ENCODE data around the gene P2RX3. TPM values are rescaled to one million over a fixed set of nuclear protein-coding genes. Genes with fewer than 3 reads are reported as not detected.
"Not testable (repeated sequence)": the region's sequence is repeated elsewhere in the genome, so short reads cannot be mapped to it uniquely, and the experiment has no call there.

Gene P2RX3
- total RNA-seq, result not detected

DNA sequence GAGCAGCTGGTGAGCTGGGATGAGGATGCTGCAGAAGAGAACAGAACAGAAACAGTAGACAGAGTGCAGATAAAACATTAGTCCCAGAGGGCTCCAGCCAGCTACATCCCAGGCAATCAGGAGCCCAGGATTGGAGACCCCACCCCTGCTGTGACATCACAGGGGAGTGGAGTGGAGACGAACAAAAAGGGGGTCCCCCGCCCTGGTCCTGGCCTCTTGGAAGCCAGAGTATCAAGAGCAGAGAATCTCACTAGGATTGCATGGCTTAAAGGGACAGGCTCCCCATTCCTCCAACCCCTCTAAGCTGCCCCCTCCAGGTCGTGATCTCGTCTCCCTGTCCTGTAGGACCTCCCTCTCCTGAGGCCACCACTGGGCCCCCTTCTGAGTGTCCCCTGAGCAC lies at the start of gene P2RX3:
Gene P2RX3 (plus strand): TSS at position 211 of the 400 bp plus-strand sequence. CDS start 199 bp downstream, outside the sequence.
- no peak within 1 kb of the TSS for H3K4me3 ChIP-seq (ENCODE audit: low read length)
- no peaks in the 10 kb centered on the region for H3K27me3 ChIP-seq (ENCODE audit: insufficient read depth, low read length)
- H3K9me3 ChIP-seq (ENCODE audit: low read depth, low read length), result no peaks in the 10 kb centered on the region
- H3K4me1 ChIP-seq (ENCODE audit: insufficient read depth, low read length), result peaks cover 28% of the 10 kb centered on the region

GRCh38 chr11:57288771-57289579 lies 49.2 kb upstream of the P2RX3 start:
- Histone ChIP-seq H3K4me3 (ENCODE audit: low read length) (no peak overlapping the region), H3K27me3 (ENCODE audit: insufficient read depth, low read length) (no peaks in the 10 kb centered on the region), H3K9me3 (ENCODE audit: low read depth, low read length) (no peaks in the 10 kb centered on the region), H3K4me1 (ENCODE audit: insufficient read depth, low read length) (no peaks in the 10 kb centered on the region)

- Histone ChIP-seq H3K9me3 (ENCODE audit: low read depth, low read length) (no peaks in the 10 kb centered on the region), H3K4me3 (ENCODE audit: low read length) (no peak overlapping the region), H3K4me1 (ENCODE audit: insufficient read depth, low read length) (no peaks in the 10 kb centered on the region), H3K27me3 (ENCODE audit: insufficient read depth, low read length) (no peaks in the 10 kb centered on the region)
Measured at GRCh38 chr11:57290288-57290687, 47.9 kb upstream of the P2RX3 start.

- H3K4me1 ChIP-seq (ENCODE audit: insufficient read depth, low read length), result no peaks in the 10 kb centered on the region
- no peak overlapping the region for H3K4me3 ChIP-seq (ENCODE audit: low read length)
Measured at GRCh38 chr11:57294225-57295131, 43.7 kb upstream of the P2RX3 start.

DNA sequence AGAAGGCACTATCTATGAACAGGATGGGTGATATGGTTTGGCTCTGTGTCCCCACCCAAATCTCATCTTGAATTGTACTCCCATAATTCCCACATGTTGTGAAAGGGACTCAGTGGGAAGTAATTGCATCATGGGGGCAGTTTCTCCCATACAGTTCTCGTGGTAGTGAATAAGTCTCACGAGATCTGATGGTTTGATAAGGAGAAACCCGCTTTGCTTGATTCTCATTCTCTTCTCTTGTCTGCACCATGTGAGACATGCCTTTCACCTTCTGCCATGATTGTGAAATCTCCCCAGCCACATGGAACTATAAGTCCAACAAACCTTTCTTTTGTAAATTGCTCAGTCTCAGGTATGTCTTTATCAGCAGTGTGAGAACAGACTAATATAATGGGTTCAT lies 41.9 kb upstream of the P2RX3 start:
- H3K4me1 ChIP-seq (ENCODE audit: insufficient read depth, low read length); H3K27me3 ChIP-seq (ENCODE audit: insufficient read depth, low read length); H3K4me3 ChIP-seq (ENCODE audit: low read length); H3K9me3 ChIP-seq (ENCODE audit: low read depth, low read length): not testable (repeated sequence)

More at GRCh38 chr11:57294225-57295131, 43.7 kb upstream of the P2RX3 start:
- Histone ChIP-seq H3K27me3 (ENCODE audit: insufficient read depth, low read length) (no peaks in the 10 kb centered on the region), H3K9me3 (ENCODE audit: low read depth, low read length) (no peaks in the 10 kb centered on the region)

GRCh38 chr11:57297221-57297620 lies 40.9 kb upstream of the P2RX3 start:
- H3K27me3 ChIP-seq (ENCODE audit: insufficient read depth, low read length), result no peaks in the 10 kb centered on the region
- no peak overlapping the region for H3K4me3 ChIP-seq (ENCODE audit: low read length)
- H3K9me3 ChIP-seq (ENCODE audit: low read depth, low read length), result no peaks in the 10 kb centered on the region
- H3K4me1 ChIP-seq (ENCODE audit: insufficient read depth, low read length), result no peaks in the 10 kb centered on the region

DNA sequence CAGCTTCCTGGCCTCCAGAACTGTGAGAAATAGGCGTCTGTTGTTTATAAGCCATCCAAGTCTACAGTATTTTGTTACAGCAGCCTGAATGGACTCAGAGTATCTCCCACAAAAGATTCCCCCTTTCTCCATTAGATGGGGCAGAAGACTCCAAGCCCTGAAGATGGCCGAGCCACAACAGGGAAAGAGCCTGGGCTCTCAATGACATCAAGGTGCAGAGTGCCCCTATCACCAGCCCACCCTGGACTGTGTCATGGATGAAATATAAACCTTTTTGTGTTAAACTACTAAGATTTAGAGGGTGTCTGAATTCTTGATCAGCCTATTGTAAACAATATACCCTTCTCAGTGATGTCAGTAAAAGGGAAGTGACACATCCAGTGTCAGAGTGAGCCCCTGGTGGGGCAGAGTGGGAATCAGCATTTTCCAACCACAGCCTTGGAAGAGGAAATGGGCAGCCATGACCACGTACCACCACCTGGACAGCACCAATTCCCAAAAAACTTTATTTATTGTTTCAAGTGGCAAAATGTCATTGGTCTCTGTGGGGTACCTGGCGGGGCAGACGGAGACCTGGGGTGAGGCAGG lies 38.9 kb upstream of the P2RX3 start:
- Histone ChIP-seq H3K4me1 (ENCODE audit: insufficient read depth, low read length) (no peaks in the 10 kb centered on the region), H3K27me3 (ENCODE audit: insufficient read depth, low read length) (no peaks in the 10 kb centered on the region), H3K9me3 (ENCODE audit: low read depth, low read length) (no peaks in the 10 kb centered on the region), H3K4me3 (ENCODE audit: low read length) (no peak overlapping the region)

GRCh38 chr11:57300785-57301184 lies 37.4 kb upstream of the P2RX3 start:
- no peaks in the 10 kb centered on the region for H3K4me1 ChIP-seq (ENCODE audit: insufficient read depth, low read length)
- no peaks in the 10 kb centered on the region for H3K9me3 ChIP-seq (ENCODE audit: low read depth, low read length)
- H3K27me3 ChIP-seq (ENCODE audit: insufficient read depth, low read length), result no peaks in the 10 kb centered on the region
- no peak overlapping the region for H3K4me3 ChIP-seq (ENCODE audit: low read length)

- Histone ChIP-seq H3K4me1 (ENCODE audit: insufficient read depth, low read length) (no peaks in the 10 kb centered on the region), H3K27me3 (ENCODE audit: insufficient read depth, low read length) (no peaks in the 10 kb centered on the region), H3K9me3 (ENCODE audit: low read depth, low read length) (no peaks in the 10 kb centered on the region), H3K4me3 (ENCODE audit: low read length) (no peak overlapping the region)
Measured at GRCh38 chr11:57301711-57302423, 36.3 kb upstream of the P2RX3 start.

- no peaks in the 10 kb centered on the region for H3K27me3 ChIP-seq (ENCODE audit: insufficient read depth, low read length)
- no peaks in the 10 kb centered on the region for H3K9me3 ChIP-seq (ENCODE audit: low read depth, low read length)
- H3K4me1 ChIP-seq (ENCODE audit: insufficient read depth, low read length), result no peaks in the 10 kb centered on the region
- H3K4me3 ChIP-seq (ENCODE audit: low read length), result no peak overlapping the region
Measured at GRCh38 chr11:57302489-57302888, 35.7 kb upstream of the P2RX3 start.

- Histone ChIP-seq H3K9me3 (ENCODE audit: low read depth, low read length) (no peaks in the 10 kb centered on the region), H3K4me3 (ENCODE audit: low read length) (no peak overlapping the region), H3K4me1 (ENCODE audit: insufficient read depth, low read length) (no peaks in the 10 kb centered on the region), H3K27me3 (ENCODE audit: insufficient read depth, low read length) (no peaks in the 10 kb centered on the region)
Measured at GRCh38 chr11:57303280-57303989, 34.7 kb upstream of the P2RX3 start.

DNA sequence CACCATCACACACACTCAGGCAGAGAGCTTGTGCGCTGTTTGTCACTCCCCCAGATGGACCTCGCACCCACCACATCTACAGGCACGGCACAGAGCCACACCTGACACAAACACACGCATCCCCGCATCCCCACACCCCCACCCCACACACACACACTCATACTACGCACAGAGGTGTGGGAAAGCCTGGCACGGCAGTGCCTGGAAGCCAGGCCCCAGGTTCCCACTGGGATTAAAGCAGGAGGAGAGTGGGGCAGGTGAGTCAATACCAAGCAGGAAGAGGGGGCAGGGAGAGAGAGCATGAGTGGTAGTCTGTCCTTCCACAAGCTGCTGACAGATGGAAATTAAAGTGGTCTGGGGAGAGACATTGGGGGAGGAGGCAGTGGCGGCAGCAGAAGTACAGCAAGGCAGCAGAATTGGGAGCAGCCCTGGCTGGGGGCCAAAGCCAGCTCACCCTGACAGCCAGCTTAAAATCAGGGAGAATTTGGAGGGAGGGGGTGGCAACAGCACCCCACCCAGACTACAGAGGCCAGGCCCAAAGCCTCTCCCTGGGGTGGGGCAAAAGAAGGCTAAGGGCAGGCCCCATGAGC lies 34.1 kb upstream of the P2RX3 start:
- no peaks in the 10 kb centered on the region for H3K9me3 ChIP-seq (ENCODE audit: low read depth, low read length)
- no peak overlapping the region for H3K4me3 ChIP-seq (ENCODE audit: low read length)
- no peaks in the 10 kb centered on the region for H3K27me3 ChIP-seq (ENCODE audit: insufficient read depth, low read length)
- no peaks in the 10 kb centered on the region for H3K4me1 ChIP-seq (ENCODE audit: insufficient read depth, low read length)

- Histone ChIP-seq H3K27me3 (ENCODE audit: insufficient read depth, low read length) (no peaks in the 10 kb centered on the region), H3K4me3 (ENCODE audit: low read length) (no peak overlapping the region), H3K4me1 (ENCODE audit: insufficient read depth, low read length) (no peaks in the 10 kb centered on the region), H3K9me3 (ENCODE audit: low read depth, low read length) (no peaks in the 10 kb centered on the region)
Measured at GRCh38 chr11:57305523-57305922, 32.6 kb upstream of the P2RX3 start.

Data from mononuclear cell (primary cell).